HEK293T (cell line): ENCODE measurements around the gene NGRN.
"Not testable (repeated sequence)": the region's sequence is repeated elsewhere in the genome, so short reads cannot be mapped to it uniquely, and the experiment has no call there.

Source experiments
- FOXM1 ChIP-seq: fragments of 450-650 bp; IDR thresholded peaks from 2 replicates; pipeline ENCODE4 v1.6.1; 2017; ENCODE audit warnings: mild to moderate bottlenecking, borderline replicate concordance
- NFRKB ChIP-seq: fragments of 450-650 bp; IDR thresholded peaks from 2 replicates; pipeline ENCODE4 v1.6.1; 2016; ENCODE audit warnings: mild to moderate bottlenecking, moderate library complexity
- SP1 ChIP-seq: fragments of 450-650 bp; IDR thresholded peaks from 2 replicates; pipeline ENCODE4 v1.6.1; 2017

DNA sequence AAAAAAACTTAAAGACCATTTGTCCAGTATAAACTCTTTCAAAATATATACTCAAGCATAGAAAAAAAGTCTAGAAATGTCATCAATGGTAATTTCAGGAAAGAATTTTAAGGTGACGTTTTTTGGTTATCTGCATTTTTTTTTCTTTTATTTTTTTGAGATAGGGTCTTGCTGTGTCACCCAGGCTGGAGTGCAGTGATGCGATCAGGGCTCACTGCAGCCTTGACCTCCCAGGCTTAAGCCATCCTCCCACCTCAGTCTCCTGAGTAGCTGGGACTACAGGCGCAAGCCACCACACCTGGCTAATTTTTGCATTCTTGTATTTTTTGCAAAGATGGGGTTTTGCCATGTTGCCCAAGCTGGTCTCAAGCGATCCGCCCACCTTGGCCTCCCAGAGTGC lies 15.3 kb downstream of the NGRN start:
- TF ChIP-seq NFRKB, FOXM1, SP1: not testable (repeated sequence)
